Endothelial cell of umbilical vein (primary cell): ENCODE data around the gene CCBE1.

ENCODE experiments used
- POLR2A ChIP-seq: IDR thresholded peaks from 2 replicates; pipeline ENCODE4 v1.6.1; 2012; ENCODE audit warnings: low read depth, mild to moderate bottlenecking, control low read depth, low read length
- POLR2AphosphoS5 ChIP-seq: IDR thresholded peaks from 2 replicates; pipeline ENCODE4 v1.6.1; 2012; ENCODE audit warnings: low read depth, mild to moderate bottlenecking, control low read depth, low read length, moderate library complexity; ENCODE audit not compliant: insufficient read depth

GRCh38 chr18:59567431-59567830 is 129.8 kb downstream of the CCBE1 start:
- TF ChIP-seq POLR2AphosphoS5 (no peak), POLR2A (no peak)
